Stimulated activated CD4-positive, alpha-beta T cell treated with anti-CD3 and anti-CD28 coated beads, Interleukin-15, amount 100 ng/mL, for 48 hours (primary cell): Measurements from ENCODE around the gene POLDIP2.

ENCODE experiments used
- DNase-seq, 2 donors: peaks; one replicate each; pipeline ENCODE4 v3.0.0-alpha.2; 2020; ENCODE audit warnings: low read depth in 2 of 2

The POLDIP2 gene

GRCh38 chr17:28317099-28317965 lies 40.0 kb downstream of the POLDIP2 start:
- DNase-seq, result no peak

- no peak for DNase-seq
These were observed 41.3 kb downstream of the POLDIP2 start for GRCh38 chr17:28315846-28316705.

- DNase-seq, result no peak
These were observed 43.5 kb downstream of the POLDIP2 start for GRCh38 chr17:28313841-28314240.

GRCh38 chr17:28306954-28307401 lies 50.3 kb downstream of the POLDIP2 start:
- no peak for DNase-seq

GRCh38 chr17:28298449-28298848 lies 58.9 kb downstream of the POLDIP2 start:
- no peak for DNase-seq
